GM18858 (cell line): ENCODE results near the gene AFAP1L1.

Experiments used
- ATAC-seq: cut with Tn5 transposase; IDR thresholded peaks from one replicate; pipeline ENCODE4 v1.9.1; 2021; ENCODE audit not compliant: unreplicated experiment

AFAP1L1 gene

GRCh38 chr5:149344151-149344550 is 72.5 kb downstream of the AFAP1L1 start:
- no peak for ATAC-seq

DNA sequence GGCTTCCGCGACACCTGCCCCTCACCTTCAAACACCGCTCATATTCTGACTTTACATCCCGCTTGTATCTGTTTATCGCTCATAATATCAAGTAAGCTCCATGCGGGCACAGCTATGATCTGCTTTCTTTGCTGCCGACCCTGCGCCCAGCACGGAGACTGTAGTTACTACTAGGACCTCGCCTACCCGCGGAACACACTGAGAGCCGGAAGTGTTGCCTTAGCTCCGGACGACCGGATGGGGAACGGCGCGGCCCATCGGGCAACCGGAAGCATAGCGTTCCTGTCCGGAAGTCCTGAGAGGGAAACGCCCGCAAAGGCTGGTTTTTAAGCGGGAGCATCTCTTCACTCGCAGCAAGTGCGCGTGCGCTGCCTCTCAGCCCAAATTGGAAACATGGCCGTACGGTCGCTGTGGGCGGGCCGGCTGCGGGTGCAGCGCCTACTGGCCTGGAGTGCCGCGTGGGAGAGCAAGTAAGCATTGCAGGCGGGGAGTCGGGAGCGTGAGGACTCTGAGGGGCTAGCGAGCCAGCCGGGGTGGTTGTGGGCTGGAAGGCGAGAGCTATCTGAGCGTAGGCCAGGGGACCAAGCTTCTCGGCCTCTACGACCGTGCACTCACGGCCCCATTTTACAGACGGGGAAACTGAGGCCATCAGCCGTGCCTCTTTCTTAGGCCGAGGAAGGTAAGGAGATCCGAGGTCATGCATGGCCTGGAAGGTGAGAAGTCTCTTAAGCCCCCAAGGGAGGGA is 73.7 kb downstream of the AFAP1L1 start, which contains the start of gene GRPEL2:
GRPEL2 (plus strand) TSS at position 353 of the 745 bp plus-strand sequence; CDS start at position 394, 41 bp downstream.
- ATAC-seq = peak; percentile 95

DNA sequence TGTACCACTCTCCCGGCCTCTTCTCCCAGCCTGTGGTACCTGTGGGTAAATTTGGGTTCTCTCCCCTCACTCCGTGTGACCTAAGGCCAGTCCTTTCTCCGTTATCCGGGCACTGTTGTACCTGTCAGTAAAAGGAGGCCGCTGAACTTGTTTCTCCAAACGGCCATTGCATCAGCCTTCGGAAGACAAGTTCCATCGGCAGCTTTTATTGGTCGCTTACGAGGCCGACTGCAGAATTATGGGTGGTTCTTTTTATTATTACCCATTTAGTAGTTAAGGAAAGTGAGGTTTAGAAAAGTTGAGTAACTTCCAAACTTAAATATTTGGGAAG is 74.2 kb downstream of the AFAP1L1 start:
- ATAC-seq = no peak

DNA sequence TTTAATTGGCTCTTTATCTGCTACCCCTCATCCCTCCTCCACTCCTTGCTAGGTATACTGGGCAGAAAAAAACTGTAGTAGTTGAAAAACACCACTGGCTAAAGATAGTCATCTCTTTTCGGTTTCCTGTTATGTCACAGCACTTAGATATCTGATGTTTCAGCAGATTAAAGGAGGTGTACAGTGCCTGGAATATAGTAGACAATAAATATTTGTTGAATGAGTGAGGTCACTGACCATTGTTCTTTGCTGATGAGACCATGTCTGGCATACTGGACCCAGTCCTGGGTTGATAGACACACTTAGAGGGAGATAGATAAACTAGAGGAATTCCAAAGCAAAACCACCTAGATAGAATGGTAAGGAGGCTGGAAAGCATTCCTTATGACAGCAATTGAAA is 76.9 kb downstream of the AFAP1L1 start:
- ATAC-seq = no peak

GRCh38 chr5:149349382-149349781 is 77.7 kb downstream of the AFAP1L1 start:
- ATAC-seq = no peak

GRCh38 chr5:149352169-149352568 is 80.5 kb downstream of the AFAP1L1 start:
- no peak for ATAC-seq

DNA sequence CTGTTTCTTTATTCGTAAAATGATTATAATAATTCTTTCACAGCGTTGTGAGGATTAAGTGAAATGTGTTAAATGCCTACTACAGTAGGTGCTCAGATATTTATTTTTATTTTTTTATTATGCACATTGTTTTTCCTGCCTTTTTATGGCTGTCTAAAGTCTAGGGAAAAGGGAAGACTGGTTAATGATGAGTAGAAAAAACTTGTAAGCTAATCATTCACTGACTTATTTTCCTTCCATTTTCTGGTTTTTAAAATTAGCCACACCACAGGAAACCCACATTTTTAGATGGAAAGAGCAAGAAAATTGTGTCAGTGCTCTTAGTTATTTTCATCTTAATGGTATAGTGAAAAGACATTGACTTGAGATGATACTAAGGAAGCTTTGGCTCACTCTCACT is 82.3 kb downstream of the AFAP1L1 start:
- ATAC-seq = no peak

GRCh38 chr5:149355688-149356087 is 84.0 kb downstream of the AFAP1L1 start:
- no peak for ATAC-seq

DNA sequence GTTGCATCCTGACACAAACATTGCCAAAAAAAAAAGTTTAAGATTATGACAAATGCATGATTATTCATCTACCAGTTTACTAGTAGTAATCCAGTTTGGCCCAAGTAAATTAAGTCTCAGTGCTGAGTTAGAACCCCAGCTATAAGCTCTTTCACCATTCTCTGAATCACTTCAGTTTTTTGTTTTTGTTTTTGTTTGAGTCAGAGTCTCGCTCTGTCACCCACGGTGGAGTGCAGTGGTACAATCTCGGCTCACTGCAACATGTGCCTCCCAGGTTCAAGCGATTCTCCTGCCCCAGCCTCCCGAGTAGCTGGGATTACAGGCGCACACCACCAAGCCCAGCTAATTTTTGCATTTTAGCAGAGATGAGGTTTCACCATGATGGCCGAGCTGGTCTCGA is 84.7 kb downstream of the AFAP1L1 start:
- no peak for ATAC-seq

DNA sequence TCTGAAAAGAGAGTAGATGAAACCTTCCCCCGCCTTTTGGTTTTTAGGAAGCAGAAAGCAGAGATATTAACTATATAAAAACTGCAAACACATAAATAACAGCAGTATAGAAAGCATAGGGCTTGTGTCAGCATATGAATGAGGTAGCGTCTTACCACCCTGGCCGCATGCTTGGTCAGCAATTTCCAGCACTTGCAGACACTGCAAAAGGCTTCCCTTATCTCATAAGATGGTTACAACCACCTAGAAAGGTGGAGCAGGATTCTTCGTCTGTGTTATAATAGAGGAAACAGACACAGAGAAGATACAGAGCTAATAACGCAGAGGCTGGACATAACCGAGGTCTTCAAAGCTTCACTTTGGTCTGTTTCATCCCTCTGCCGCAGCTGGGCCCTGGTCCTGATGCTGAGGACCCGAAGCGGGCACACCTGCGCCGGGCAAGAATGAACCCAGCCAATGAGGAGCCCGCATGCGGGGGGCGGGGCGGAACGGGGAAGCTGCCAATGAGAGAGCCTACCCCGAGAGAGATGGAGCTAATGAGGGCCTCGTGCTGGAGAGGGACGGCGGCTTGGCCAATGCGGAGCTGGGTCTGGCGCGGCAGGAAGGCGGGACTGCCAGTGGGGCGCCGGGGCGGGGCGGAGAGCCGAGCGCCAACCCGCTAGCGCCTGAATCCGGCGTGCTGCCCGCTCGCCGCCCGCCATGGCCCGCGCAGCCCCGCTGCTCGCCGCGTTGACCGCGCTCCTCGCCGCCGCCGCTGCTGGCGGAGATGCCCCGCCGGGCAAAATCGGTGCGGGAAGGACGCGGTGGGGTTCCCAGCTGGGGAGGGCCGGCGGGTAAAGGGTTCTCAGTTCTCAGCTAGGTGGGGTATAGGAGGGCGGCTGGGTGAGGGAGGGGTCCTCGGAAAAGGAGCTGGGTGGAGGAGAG is 86.0 kb downstream of the AFAP1L1 start, which contains the start of gene PCYOX1L:
PCYOX1L (plus strand) TSS at position 677 of the 924 bp plus-strand sequence; CDS start at position 700, 23 bp downstream.
- ATAC-seq = peak; percentile 99

DNA sequence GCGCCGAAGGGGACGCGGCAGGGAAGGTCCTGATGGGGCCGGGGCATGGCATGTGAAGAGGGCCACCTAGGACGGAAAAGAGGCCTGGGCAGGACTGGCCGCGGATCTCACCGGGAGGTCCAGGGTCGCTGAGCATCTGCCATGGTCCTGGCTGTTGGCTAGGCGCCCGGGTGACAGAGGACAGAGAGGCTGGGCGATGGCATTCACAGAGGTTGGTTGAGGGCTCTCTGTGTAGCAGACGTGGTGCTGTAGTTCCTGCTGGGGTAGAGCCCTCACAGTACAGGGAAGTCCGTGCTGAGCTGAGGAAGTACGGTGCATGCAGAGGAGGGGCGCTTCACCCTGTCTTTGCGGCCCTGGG is 86.6 kb downstream of the AFAP1L1 start:
- ATAC-seq = no peak

GRCh38 chr5:149358868-149359495 is 87.3 kb downstream of the AFAP1L1 start:
- ATAC-seq = no peak

GRCh38 chr5:149360272-149360671 is 88.6 kb downstream of the AFAP1L1 start:
- ATAC-seq = no peak

- no peak for ATAC-seq
Measured at GRCh38 chr5:149362541-149362940, 90.9 kb downstream of the AFAP1L1 start.

DNA sequence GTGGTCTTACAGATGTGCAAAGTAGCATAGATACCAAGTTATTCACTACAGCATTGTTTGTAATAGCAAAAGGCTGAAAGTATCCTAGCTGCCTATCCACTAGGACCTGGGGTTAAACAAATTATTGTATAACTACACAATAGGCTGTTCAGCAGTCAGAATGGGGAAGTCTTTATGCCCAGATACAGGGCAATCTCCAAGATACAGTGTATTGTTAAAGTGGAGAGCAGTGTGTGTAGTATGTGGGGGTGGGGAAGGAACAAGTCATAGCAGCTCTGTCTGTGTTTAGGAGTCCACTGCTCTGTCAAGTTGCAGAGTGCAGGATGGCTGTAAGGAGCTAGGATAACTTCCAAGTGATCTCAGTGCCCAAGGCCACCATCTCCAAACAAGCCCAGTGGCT is 91.7 kb downstream of the AFAP1L1 start:
- no peak for ATAC-seq

GRCh38 chr5:149363936-149364335 is 92.3 kb downstream of the AFAP1L1 start:
- ATAC-seq = no peak

DNA sequence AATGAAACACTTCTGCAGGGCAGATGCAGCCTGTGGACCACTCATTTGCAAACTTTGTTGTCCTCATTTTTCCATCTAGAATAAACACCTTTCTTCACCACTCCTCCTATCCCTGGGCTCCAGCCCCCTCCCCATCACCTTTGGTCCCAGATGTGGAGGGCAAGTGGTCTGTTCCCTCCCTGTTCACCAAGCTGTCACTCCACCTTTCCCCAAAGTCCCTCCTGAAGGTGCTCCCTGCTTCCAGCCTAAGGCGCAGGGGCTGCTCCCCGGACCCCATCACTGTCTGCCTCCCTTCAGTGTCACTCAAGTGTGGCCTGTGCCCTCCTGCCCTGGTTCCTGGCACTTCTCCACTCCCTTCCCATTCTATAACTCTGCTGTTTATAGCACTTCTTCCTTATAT is 93.1 kb downstream of the AFAP1L1 start:
- no peak for ATAC-seq

DNA sequence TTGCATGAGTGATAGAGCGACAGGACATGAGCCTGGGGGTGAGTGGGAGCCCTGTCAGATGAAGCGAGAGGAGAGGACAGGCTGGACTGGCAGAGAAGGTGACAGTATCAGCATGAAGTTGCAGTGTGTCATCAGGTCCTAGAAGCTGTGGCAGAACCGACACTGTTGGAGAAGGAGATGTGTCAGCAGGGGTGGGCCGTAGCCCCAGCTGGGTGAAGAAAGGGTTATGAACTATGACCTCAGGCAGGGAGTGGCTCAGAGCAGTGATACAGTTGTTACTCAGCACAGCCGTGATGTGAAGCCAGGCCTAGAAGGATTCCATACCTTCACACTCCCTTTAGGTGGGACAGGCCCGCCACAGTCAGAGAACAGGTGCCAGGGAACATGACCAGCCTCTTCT is 93.8 kb downstream of the AFAP1L1 start:
- ATAC-seq = no peak

DNA sequence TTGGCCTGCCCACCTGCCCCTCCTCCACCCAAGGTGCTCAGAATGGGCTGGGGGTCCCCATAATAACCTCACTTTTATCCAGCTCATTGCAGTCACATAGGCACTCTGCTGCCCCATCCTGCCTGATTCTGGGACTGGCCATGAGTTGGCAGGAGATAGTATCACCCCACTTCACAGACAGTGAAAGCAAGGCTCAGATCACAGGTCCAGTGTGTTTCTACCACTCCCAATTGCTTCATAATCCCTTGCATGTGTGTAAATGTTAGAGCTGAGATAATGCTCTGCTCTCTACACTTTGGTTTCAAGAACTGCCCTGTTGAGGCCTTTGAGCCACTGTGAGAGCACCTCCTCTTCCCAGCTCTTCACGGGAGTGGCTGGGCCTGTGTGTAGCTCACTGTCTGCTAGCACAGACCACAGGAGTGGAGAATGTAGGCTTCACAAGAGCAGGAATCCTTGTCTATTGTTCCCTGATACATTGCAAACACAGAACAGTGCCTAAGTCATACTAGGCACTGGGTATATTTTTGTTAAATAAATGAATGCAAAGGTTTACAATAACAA is 94.6 kb downstream of the AFAP1L1 start:
- no peak for ATAC-seq

- peak; percentile 62 for ATAC-seq
Measured at GRCh38 chr5:149367249-149367971, 95.8 kb downstream of the AFAP1L1 start.
